A549 (cell line): ENCODE results near the gene ESAM. TPM values are rescaled to one million over a fixed set of nuclear protein-coding genes. Genes with fewer than 3 reads are reported as not detected.

Experiments used
- ATAC-seq, 2 experiments: fragments of 200-7000 bp in 1 of 2; fragments of >200 bp in 1 of 2; cut with Nextera tagmentation in 1 of 2; cut with Tn5 transposase in 1 of 2; 3 replicates each; pipeline versions ENCODE4 v1.8.0 to v1.9.1; 2018 to 2020; ENCODE audit warnings: mild to moderate bottlenecking in 1 of 2, moderate library complexity in 1 of 2
- CTCF ChIA-PET: fragments of 300-600 bp; sonication (Branson Sonifier 250); formaldehyde crosslinking; extraction: SDS; loops from one replicate; lab custom pipeline; 2021; ENCODE audit warnings: antibody characterized with exemption, inconsistent platforms; lab: Yijun Ruan, JAX
- POLR2A ChIA-PET: fragments of 350-600 bp; formaldehyde crosslinking; extraction: SDS; loops from one replicate; lab custom pipeline; 2021; ENCODE audit warnings: antibody characterized with exemption, inconsistent platforms; lab: Yijun Ruan, JAX
- DNase-seq, 2 experiments: peaks; one replicate each; pipeline versions ENCODE4 v3.0.0 to v3.0.0-alpha.2; 2011 to 2016; ENCODE audit warnings: low read depth in 1 of 2, low spot score in 1 of 2
- FAIRE-seq: peaks from 2 replicates; lab custom pipeline; 2011; peaks lifted over from hg19 to GRCh38; lab: Jason Lieb, UNC
- H3K27ac ChIP-seq, 2 experiments: fragments of >200 bp; sonication (Bioruptor Twin); formaldehyde crosslinking; 3 replicates each; pipeline ENCODE4 v1.5.1; 2016 to 2017
- H3K4me1 ChIP-seq: fragments of >200 bp; sonication (Bioruptor Twin); formaldehyde crosslinking; 3 replicates; pipeline ENCODE4 v1.6.1; 2016
- H3K4me2 ChIP-seq: fragments of >200 bp; sonication (Bioruptor Twin); formaldehyde crosslinking; 3 replicates; pipeline ENCODE4 v1.6.1; 2016
- H3K4me3 ChIP-seq: fragments of >200 bp; sonication (Bioruptor Twin); formaldehyde crosslinking; 3 replicates; pipeline ENCODE4 v1.5.1; 2016
- H3K9me3 ChIP-seq: fragments of >200 bp; sonication (Bioruptor Twin); formaldehyde crosslinking; 3 replicates; pipeline ENCODE4 v1.6.1; 2016
- CBX2 ChIP-seq: fragments of 200-600 bp; sonication (generic); IDR thresholded peaks from 2 replicates; pipeline ENCODE4 v1.6.1; 2016; ENCODE audit warnings: low read depth, mild to moderate bottlenecking, borderline replicate concordance
- CEBPB ChIP-seq, 2 experiments: fragments of >200 bp in 1 of 2; sonication (Bioruptor Twin) in 1 of 2; formaldehyde crosslinking in 1 of 2; IDR thresholded peaks; 2 replicates each; pipeline ENCODE4 v1.6.1; 2012 to 2016
- CHD2 ChIP-seq: fragments of 150-350 bp; IDR thresholded peaks from 2 replicates; pipeline ENCODE4 v1.6.1; 2014; ENCODE audit warnings: low read length; ENCODE audit not compliant: partially characterized antibody
- ELK1 ChIP-seq: fragments of 150-350 bp; IDR thresholded peaks from 2 replicates; pipeline ENCODE4 v1.6.1; 2014; ENCODE audit warnings: low read depth, mild to moderate bottlenecking, low read length
- ESRRA ChIP-seq: fragments of 150-350 bp; IDR thresholded peaks from 2 replicates; pipeline ENCODE4 v1.6.1; 2014; ENCODE audit warnings: mild to moderate bottlenecking, low read length, borderline replicate concordance
- FOSL2 ChIP-seq, 2 experiments: fragments of 450-650 bp in 1 of 2; fragments of >200 bp in 1 of 2; sonication (Bioruptor Twin) in 1 of 2; formaldehyde crosslinking; IDR thresholded peaks; 2 replicates each; pipeline versions ENCODE4 v1.5.0 to v1.6.1; 2016 to 2020; ENCODE audit warnings: mild to moderate bottlenecking in 1 of 2, moderate library complexity in 1 of 2
- GATA3 ChIP-seq: IDR thresholded peaks from 2 replicates; pipeline ENCODE4 v1.6.1; 2012; ENCODE audit warnings: borderline replicate concordance
- HEYL ChIP-seq: fragments of 250-450 bp; sonication (Bioruptor Pico); IDR thresholded peaks from 2 replicates; pipeline ENCODE4 v1.8.0; 2021; ENCODE audit warnings: mild to moderate bottlenecking, moderate library complexity
- HMGXB4 ChIP-seq: fragments of 250-450 bp; sonication (Bioruptor Pico); IDR thresholded peaks from 2 replicates; pipeline ENCODE4 v1.5.0; 2021; ENCODE audit warnings: mild to moderate bottlenecking, moderate library complexity, borderline replicate concordance
- HOXB13 ChIP-seq: fragments of 250-450 bp; sonication (Bioruptor Pico); IDR thresholded peaks from 2 replicates; pipeline ENCODE4 v1.5.0; 2020; ENCODE audit warnings: low read depth, mild to moderate bottlenecking, moderate library complexity
- JUN ChIP-seq, 2 experiments: fragments of >200 bp; sonication (Bioruptor Twin); formaldehyde crosslinking; IDR thresholded peaks; 2 replicates in 1 of 2; 3 replicates in 1 of 2; pipeline ENCODE4 v1.6.1; 2016 to 2017
- KDM1A ChIP-seq: fragments of 200-600 bp; sonication (generic); IDR thresholded peaks from 2 replicates; pipeline ENCODE4 v1.6.1; 2016; ENCODE audit warnings: low read depth, mild to moderate bottlenecking
- MAFK ChIP-seq: fragments of 450-650 bp; IDR thresholded peaks from 2 replicates; pipeline ENCODE4 v1.6.1; 2014; ENCODE audit not compliant: partially characterized antibody
- MAZ ChIP-seq: fragments of 150-350 bp; IDR thresholded peaks from 2 replicates; pipeline ENCODE4 v1.6.1; 2014; ENCODE audit warnings: antibody characterized with exemption, low read depth, low read length, borderline replicate concordance
- NPAS2 ChIP-seq: fragments of 250-450 bp; sonication (Bioruptor Pico); IDR thresholded peaks from 2 replicates; pipeline ENCODE4 v1.8.0; 2022; ENCODE audit warnings: mild to moderate bottlenecking, moderate library complexity, borderline replicate concordance
- PHF8 ChIP-seq: fragments of 200-600 bp; sonication (generic); IDR thresholded peaks from 2 replicates; pipeline ENCODE4 v1.6.1; 2016; ENCODE audit warnings: low read depth, mild to moderate bottlenecking, antibody characterized with exemption, moderate library complexity, borderline replicate concordance
- POLR2A ChIP-seq: IDR thresholded peaks from 2 replicates; pipeline ENCODE4 v1.6.1; 2012; ENCODE audit warnings: mild to moderate bottlenecking, low read length
- RAD21 ChIP-seq, 2 experiments: fragments of >200 bp in 1 of 2; sonication (Bioruptor Twin) in 1 of 2; formaldehyde crosslinking in 1 of 2; IDR thresholded peaks in 1 of 2; conservative IDR thresholded peaks in 1 of 2; 2 replicates in 1 of 2; 3 replicates in 1 of 2; pipeline ENCODE4 v1.6.1; 2012 to 2018; ENCODE audit warnings: inconsistent platforms in 1 of 2
- RCOR1 ChIP-seq: fragments of 150-350 bp; IDR thresholded peaks from 2 replicates; pipeline ENCODE4 v1.6.1; 2014; ENCODE audit warnings: antibody characterized with exemption, low read length, low read depth
- REST ChIP-seq: fragments of 200-600 bp; sonication (generic); IDR thresholded peaks from 2 replicates; pipeline ENCODE4 v1.6.1; 2016; ENCODE audit warnings: antibody characterized with exemption, mild to moderate bottlenecking, moderate library complexity
- RFX5 ChIP-seq: fragments of 450-650 bp; IDR thresholded peaks from 2 replicates; pipeline ENCODE4 v1.7.1; 2014; ENCODE audit warnings: antibody characterized with exemption, mild to moderate bottlenecking, moderate library complexity
- TFCP2L1 ChIP-seq: fragments of 250-450 bp; sonication (Bioruptor Pico); IDR thresholded peaks from 2 replicates; pipeline ENCODE4 v1.5.0; 2021; ENCODE audit warnings: mild to moderate bottlenecking
- TP53 ChIP-seq: fragments of 250-450 bp; sonication (Bioruptor Pico); IDR thresholded peaks from 2 replicates; pipeline ENCODE4 v1.5.0; 2021; ENCODE audit warnings: mild to moderate bottlenecking, moderate library complexity
- ZNF302 ChIP-seq: fragments of 250-450 bp; sonication (Bioruptor Pico); IDR thresholded peaks from 2 replicates; pipeline ENCODE4 v1.9.0; 2021; ENCODE audit warnings: inconsistent platforms, mild to moderate bottlenecking, moderate library complexity
- ZSCAN20 ChIP-seq: fragments of 250-450 bp; sonication (Bioruptor Pico); IDR thresholded peaks from 2 replicates; pipeline ENCODE4 v1.8.0; 2022; ENCODE audit warnings: mild to moderate bottlenecking, moderate library complexity
- WGBS: methylation state at CpG from one replicate; pipeline ENCODE4 v1.1.6; 2017; ENCODE audit errors: missing lambda C conversion rate; 5-methylcytosine and 5-hydroxymethylcytosine counted together
- polyA plus RNA-seq, 4 experiments: library from polyadenylated mRNA; depleted of rRNA in 3 of 4; stranded (reverse); fragments of >200 nt; fragmentation: RNase III in 1 of 4; extraction: RNeasy Plus Mini Kit Qiagen cat#74134 plus additional on column Dnase treatment in 1 of 4; gene quantifications; 2 replicates in 3 of 4; 3 replicates in 1 of 4; pipeline ENCODE4 v1.2.3, GENCODE V29; 2011 to 2017
- TF ChIP-seq, protein P1 (sequence below): fragments of >200 bp; sonication (Bioruptor Twin); formaldehyde crosslinking; IDR thresholded peaks from 2 replicates; pipeline ENCODE4 v1.6.1; 2016
- TF ChIP-seq, protein P2 (sequence below): fragments of >200 bp; sonication (Bioruptor Twin); formaldehyde crosslinking; IDR thresholded peaks from 3 replicates; pipeline ENCODE4 v1.5.1; 2016
- TF ChIP-seq, protein P3 (sequence below): fragments of >200 bp; sonication (Bioruptor Twin); formaldehyde crosslinking; IDR thresholded peaks from 3 replicates; pipeline ENCODE4 v1.6.1; 2016

The ESAM gene
- polyA plus RNA-seq, 2 of the 4 experiments (the other 2 are of a cell fraction) = 6.2 to 11.7 TPM

- Histone ChIP-seq H3K9me3 (no peaks in the 10 kb centered on the region), H3K4me3 (peak overlapping the region; percentile 100), H3K4me1 (peaks cover 15% of the 10 kb centered on the region; the same call in 2 of the 3 replicates), H3K4me2 (peak overlapping the region; percentile 99), H3K27ac (peak overlapping the region; percentile 99 to 100)
- 8% methylated on average over 8 of the region's 8 CpGs for WGBS
- FAIRE-seq (no peak), ATAC-seq (no peak), DNase-seq (peak in 1 of 2 experiments; percentile 7)
- TF ChIP-seq CEBPB (IDR thresholded peaks at IDR 0.05) (no peak), TP53 (no peak), HOXB13 (CRISPR knock-in tag) (no peak), HEYL (no peak), RFX5 (no peak), FOSL2 (IDR thresholded peaks at IDR 0.05) (no peak), FOSL2 (CRISPR knock-in tag; IDR thresholded peaks at IDR 0.05) (no peak), TFCP2L1 (CRISPR knock-in tag) (no peak)
- TF ChIP-seq, protein P1, sequence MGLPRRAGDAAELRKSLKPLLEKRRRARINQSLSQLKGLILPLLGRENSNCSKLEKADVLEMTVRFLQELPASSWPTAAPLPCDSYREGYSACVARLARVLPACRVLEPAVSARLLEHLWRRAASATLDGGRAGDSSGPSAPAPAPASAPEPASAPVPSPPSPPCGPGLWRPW = no peak
- ChIA-PET POLR2A (interaction anchor here (0.7 kb wide), 1 partner anchor 1508 kb away, joined by 3 read pairs; no protein-coding TSS in a partner anchor), CTCF (interaction anchor here (1.0 to 1.8 kb wide), 6 partner anchors 28 to 130 kb away, joined by 3 to 13 read pairs (median 6); partner anchors contain the start of gene ESAM)
Measured at GRCh38 chr11:124798991-124799347, 36.9 kb upstream of the ESAM start.

GRCh38 chr11:124796312-124796711, 34.2 kb upstream of the ESAM start:
- H3K4me3 ChIP-seq = no peak overlapping the region

More at GRCh38 chr11:124796312-124796711, 34.2 kb upstream of the ESAM start:
- CTCF ChIA-PET = interaction anchor here (0.6 to 1.3 kb wide), 3 partner anchors 32 to 610 kb away, joined by 3 to 4 read pairs (median 3); no protein-coding TSS in a partner anchor
- DNase-seq = no peak
- TF ChIP-seq MAZ (no peak), KDM1A (no peak), ELK1 (no peak), JUN (IDR thresholded peaks at IDR 0.05) (no peak), PHF8 (no peak), REST (no peak), HMGXB4 (CRISPR knock-in tag) (no peak), NPAS2 (CRISPR knock-in tag) (no peak), ESRRA (no peak), ZNF302 (CRISPR knock-in tag) (no peak), CBX2 (no peak), POLR2A (no peak), ZSCAN20 (CRISPR knock-in tag) (no peak), RAD21 (conservative IDR thresholded peaks at IDR 0.05 in 1 of 2, IDR thresholded peaks at IDR 0.05 in 1 of 2) (no peak), RCOR1 (no peak), CHD2 (no peak), MAFK (no peak), GATA3 (no peak)
- TF ChIP-seq, protein P2, sequence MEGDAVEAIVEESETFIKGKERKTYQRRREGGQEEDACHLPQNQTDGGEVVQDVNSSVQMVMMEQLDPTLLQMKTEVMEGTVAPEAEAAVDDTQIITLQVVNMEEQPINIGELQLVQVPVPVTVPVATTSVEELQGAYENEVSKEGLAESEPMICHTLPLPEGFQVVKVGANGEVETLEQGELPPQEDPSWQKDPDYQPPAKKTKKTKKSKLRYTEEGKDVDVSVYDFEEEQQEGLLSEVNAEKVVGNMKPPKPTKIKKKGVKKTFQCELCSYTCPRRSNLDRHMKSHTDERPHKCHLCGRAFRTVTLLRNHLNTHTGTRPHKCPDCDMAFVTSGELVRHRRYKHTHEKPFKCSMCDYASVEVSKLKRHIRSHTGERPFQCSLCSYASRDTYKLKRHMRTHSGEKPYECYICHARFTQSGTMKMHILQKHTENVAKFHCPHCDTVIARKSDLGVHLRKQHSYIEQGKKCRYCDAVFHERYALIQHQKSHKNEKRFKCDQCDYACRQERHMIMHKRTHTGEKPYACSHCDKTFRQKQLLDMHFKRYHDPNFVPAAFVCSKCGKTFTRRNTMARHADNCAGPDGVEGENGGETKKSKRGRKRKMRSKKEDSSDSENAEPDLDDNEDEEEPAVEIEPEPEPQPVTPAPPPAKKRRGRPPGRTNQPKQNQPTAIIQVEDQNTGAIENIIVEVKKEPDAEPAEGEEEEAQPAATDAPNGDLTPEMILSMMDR = no peak
- TF ChIP-seq, protein P3, sequence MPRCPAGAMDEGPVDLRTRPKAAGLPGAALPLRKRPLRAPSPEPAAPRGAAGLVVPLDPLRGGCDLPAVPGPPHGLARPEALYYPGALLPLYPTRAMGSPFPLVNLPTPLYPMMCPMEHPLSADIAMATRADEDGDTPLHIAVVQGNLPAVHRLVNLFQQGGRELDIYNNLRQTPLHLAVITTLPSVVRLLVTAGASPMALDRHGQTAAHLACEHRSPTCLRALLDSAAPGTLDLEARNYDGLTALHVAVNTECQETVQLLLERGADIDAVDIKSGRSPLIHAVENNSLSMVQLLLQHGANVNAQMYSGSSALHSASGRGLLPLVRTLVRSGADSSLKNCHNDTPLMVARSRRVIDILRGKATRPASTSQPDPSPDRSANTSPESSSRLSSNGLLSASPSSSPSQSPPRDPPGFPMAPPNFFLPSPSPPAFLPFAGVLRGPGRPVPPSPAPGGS = no peak
- TF ChIP-seq, all 56 proteins: peak for 0
- Histone ChIP-seq H3K9me3 (no peaks in the 10 kb centered on the region), H3K4me2 (no peak overlapping the region), H3K27ac (no peak overlapping the region), H3K4me1 (peaks cover 37% of the 10 kb centered on the region)
- FAIRE-seq = no peak
- POLR2A ChIA-PET = no interaction called here
- WGBS = 96% methylated on average over 3 of the region's 3 CpGs
- no peak for ATAC-seq
